NCI-H82 treated with DMSO at 0.1 percent for 48 hours (cell line): ENCODE data around the gene BHLHA15.

Experiments
- DNase-seq: peaks from one replicate; lab custom pipeline; 2025; ENCODE audit not compliant: unreplicated experiment; lab: John Stamatoyannopoulos, UW

Gene BHLHA15

GRCh38 chr7:98211221-98211675, at the start of gene BHLHA15:
BHLHA15 (plus strand) TSS chr7:98211439; CDS start chr7:98212310, 871 bp downstream.
- DNase-seq = no peak

GRCh38 chr7:98162758-98163157, 48.5 kb upstream of the BHLHA15 start:
- no peak for DNase-seq

- no peak for DNase-seq
These were observed 48.0 kb upstream of the BHLHA15 start for GRCh38 chr7:98163269-98163668.

- no peak for DNase-seq
These were observed 47.3 kb upstream of the BHLHA15 start for GRCh38 chr7:98163704-98164494.

GRCh38 chr7:98165827-98166667, 45.2 kb upstream of the BHLHA15 start:
- no peak for DNase-seq

- DNase-seq = no peak
These were observed 44.6 kb upstream of the BHLHA15 start for GRCh38 chr7:98166668-98166970.

- DNase-seq = no peak
These were observed 43.6 kb upstream of the BHLHA15 start for GRCh38 chr7:98167653-98168052.

- no peak for DNase-seq
These were observed 42.9 kb upstream of the BHLHA15 start for GRCh38 chr7:98168181-98168903.

GRCh38 chr7:98168904-98169621, 42.2 kb upstream of the BHLHA15 start:
- DNase-seq = no peak

GRCh38 chr7:98170966-98171365, 40.3 kb upstream of the BHLHA15 start:
- no peak for DNase-seq

GRCh38 chr7:98171449-98171848, 39.8 kb upstream of the BHLHA15 start:
- no peak for DNase-seq

- no peak for DNase-seq
These were observed 36.6 kb upstream of the BHLHA15 start for GRCh38 chr7:98174334-98175259.

GRCh38 chr7:98175260-98175940, 35.8 kb upstream of the BHLHA15 start:
- DNase-seq = no peak

- no peak for DNase-seq
These were observed 33.7 kb upstream of the BHLHA15 start for GRCh38 chr7:98177553-98177952.

GRCh38 chr7:98178321-98178720, 32.9 kb upstream of the BHLHA15 start:
- no peak for DNase-seq

GRCh38 chr7:98178762-98179490, 32.3 kb upstream of the BHLHA15 start:
- DNase-seq = no peak

- no peak for DNase-seq
These were observed 30.5 kb upstream of the BHLHA15 start for GRCh38 chr7:98180751-98181150.

GRCh38 chr7:98185101-98185500, 26.1 kb upstream of the BHLHA15 start:
- no peak for DNase-seq
